Thyroid gland (tissue), 4 donors: ENCODE results near the gene SIGLEC10. TPM values are rescaled to one million over a fixed set of nuclear protein-coding genes. Genes with fewer than 3 reads are reported as not detected.

Source experiments
- DNase-seq, 2 donors: peaks; one replicate each; pipeline ENCODE4 v3.0.0-alpha.2; 2019
- H3K27ac ChIP-seq, 3 donors: fragments of 200-600 bp; sonication (generic); 1 replicate in 2 of 3; 2 replicates in 1 of 3; pipeline ENCODE4 v1.5.1; 2016 to 2019; ENCODE audit warnings: mild to moderate bottlenecking in 1 of 3, moderate library complexity in 1 of 3
- H3K27me3 ChIP-seq: fragments of 200-600 bp; sonication (generic); one replicate; pipeline ENCODE4 v1.5.1; 2019
- H3K36me3 ChIP-seq, 2 donors: fragments of 200-600 bp; sonication (generic); one replicate each; pipeline ENCODE4 v1.5.1; 2016 to 2019
- H3K4me1 ChIP-seq, 2 donors: fragments of 200-600 bp; sonication (generic); one replicate each; pipeline ENCODE4 v1.5.1; 2017 to 2019
- H3K4me3 ChIP-seq, 3 donors: fragments of 200-600 bp; sonication (generic); replicated peaks in 1 of 3; 1 replicate in 2 of 3; 2 replicates in 1 of 3; pipeline ENCODE4 v1.5.1; 2016; ENCODE audit warnings: mild to moderate bottlenecking in 1 of 3
- H3K9me3 ChIP-seq: fragments of 200-600 bp; sonication (generic); one replicate; pipeline ENCODE4 v1.5.1; 2017
- CTCF ChIP-seq, 6 experiments: fragments of 200-600 bp in 3 of 6; fragments of 450-650 bp in 3 of 6; sonication (generic) in 3 of 6; IDR thresholded peaks; one replicate each; pipeline ENCODE4 v1.5.1; 2016 to 2019; ENCODE audit warnings: antibody characterized with exemption in 6 of 6, mild to moderate bottlenecking in 2 of 6, inconsistent platforms in 1 of 6, moderate library complexity in 1 of 6
- POLR2A ChIP-seq, 2 donors: fragments of 450-650 bp; IDR thresholded peaks; one replicate each; pipeline ENCODE4 v1.6.1; 2017; ENCODE audit warnings: antibody characterized with exemption in 2 of 2, mild to moderate bottlenecking in 2 of 2, moderate library complexity in 1 of 2
- WGBS, 2 donors: methylation state at CpG; one replicate each; pipeline ENCODE4 v1.1.5; 2017; 5-methylcytosine and 5-hydroxymethylcytosine counted together
- intact Hi-C: fragments of 100-400 bp; cut with DNase I; formaldehyde crosslinking; loops from one replicate; pipeline ENCODE4 v1.15.1; 2023
- total RNA-seq, 4 donors: library from RNA; depleted of rRNA; stranded (reverse); fragments of >200 nt; gene quantifications; one replicate each; pipeline ENCODE4 v1.2.3, GENCODE V29; 2016

The SIGLEC10 gene
- total RNA-seq, 4 donors from 2014 or later: 1.3 to 5.3 (median 2.9) TPM

- Histone ChIP-seq H3K9me3 (no peaks in the 10 kb centered on the region), H3K36me3 (no peaks in the 10 kb centered on the region), H3K4me1 (peaks cover 0 to 6% of the 10 kb centered on the region in 2 donors), H3K27me3 (no peaks in the 10 kb centered on the region), H3K4me3 (no peak within 1 kb of the TSS), H3K27ac (no peak within 1 kb of the TSS)
- no peak for DNase-seq
- 46 to 60% methylated on average over 9 of the region's 9 CpGs for WGBS, 2 donors
- TF ChIP-seq CTCF (IDR thresholded peaks at IDR 0.05) (no peak), POLR2A (IDR thresholded peaks at IDR 0.05) (no peak)
- intact Hi-C loops: no loop called here
These were observed 44.6 kb downstream of the SIGLEC10 start, which contains the start of gene NKG7 for GRCh38 chr19:51372649-51373504. NKG7 (minus strand) TSS chr19:51372654; CDS start chr19:51372535, 119 bp downstream.

GRCh38 chr19:51372021-51372648 is 45.3 kb downstream of the SIGLEC10 start:
- intact Hi-C loops: no loop called here
- Histone ChIP-seq H3K27ac (no peak overlapping the region), H3K4me3 (no peak overlapping the region), H3K9me3 (no peaks in the 10 kb centered on the region), H3K27me3 (no peaks in the 10 kb centered on the region), H3K36me3 (no peaks in the 10 kb centered on the region), H3K4me1 (peaks cover 2 to 6% of the 10 kb centered on the region in 2 donors)
- no peak for DNase-seq
- 66 to 75% methylated on average over 5 to 14 of the region's 18 CpGs for WGBS, 2 donors
- TF ChIP-seq CTCF (IDR thresholded peaks at IDR 0.05): no peak
- TF ChIP-seq POLR2A (IDR thresholded peaks at IDR 0.05): no peak

- TF ChIP-seq POLR2A (IDR thresholded peaks at IDR 0.05) (no peak), CTCF (IDR thresholded peaks at IDR 0.05) (no peak)
- no peak overlapping the region for H3K4me3 ChIP-seq
- no peaks in the 10 kb centered on the region for H3K27me3 ChIP-seq
- H3K36me3 ChIP-seq: no peaks in the 10 kb centered on the region
- WGBS, 2 donors: 67 to 69% methylated on average over 8 of the region's 8 CpGs
- no peak for DNase-seq
- H3K27ac ChIP-seq: no peak overlapping the region
- intact Hi-C loops: no loop called here
- no peaks in the 10 kb centered on the region for H3K9me3 ChIP-seq
- peaks cover 6% of the 10 kb centered on the region in 2 donors for H3K4me1 ChIP-seq
These were observed 46.2 kb downstream of the SIGLEC10 start for GRCh38 chr19:51371186-51371690.

GRCh38 chr19:51370230-51370629 is 47.2 kb downstream of the SIGLEC10 start:
- no peak overlapping the region for H3K27ac ChIP-seq
- 80 to 85% methylated on average over 4 of the region's 4 CpGs for WGBS, 2 donors
- no peak for TF ChIP-seq CTCF (IDR thresholded peaks at IDR 0.05)
- no peak for TF ChIP-seq POLR2A (IDR thresholded peaks at IDR 0.05)
- H3K36me3 ChIP-seq: no peaks in the 10 kb centered on the region
- no peaks in the 10 kb centered on the region for H3K9me3 ChIP-seq
- no peak overlapping the region for H3K4me3 ChIP-seq
- intact Hi-C loops: no loop called here
- H3K27me3 ChIP-seq: no peaks in the 10 kb centered on the region
- DNase-seq: no peak
- H3K4me1 ChIP-seq: peaks cover 8 to 10% of the 10 kb centered on the region in 2 donors
